Stomach smooth muscle (tissue), 2 donors: ENCODE data around the gene RGP1.

Experiments
- H3K27ac ChIP-seq: one replicate; pipeline ENCODE4 v1.7.0; 2013; ENCODE audit warnings: mild to moderate bottlenecking, low read length, inconsistent platforms
- H3K27me3 ChIP-seq, 2 donors: one replicate each; pipeline ENCODE4 v1.7.0; 2013; ENCODE audit warnings: low read length in 2 of 2; ENCODE audit not compliant: insufficient read depth in 2 of 2, control insufficient read depth in 1 of 2
- H3K36me3 ChIP-seq, 2 donors: one replicate each; pipeline ENCODE4 v1.7.0; 2013; ENCODE audit warnings: low read length in 2 of 2; ENCODE audit not compliant: control insufficient read depth in 2 of 2, insufficient read depth in 2 of 2
- H3K4me1 ChIP-seq: one replicate; pipeline ENCODE4 v1.7.0; 2013; ENCODE audit warnings: low read length; ENCODE audit not compliant: control insufficient read depth, insufficient read depth
- H3K4me3 ChIP-seq, 2 donors: one replicate each; pipeline ENCODE4 v1.7.0; 2013; ENCODE audit warnings: low read length in 2 of 2
- H3K9ac ChIP-seq, 2 donors: one replicate each; pipeline ENCODE4 v1.7.0; 2013; ENCODE audit warnings: low read length in 2 of 2, mild to moderate bottlenecking in 1 of 2
- H3K9me3 ChIP-seq, 2 donors: one replicate each; pipeline ENCODE4 v1.7.0; 2013; ENCODE audit warnings: low read length in 2 of 2; ENCODE audit not compliant: control insufficient read depth in 2 of 2
- donor health status: healthy.
- donor health status: Pancreatic carcinoma.

RGP1 gene

DNA sequence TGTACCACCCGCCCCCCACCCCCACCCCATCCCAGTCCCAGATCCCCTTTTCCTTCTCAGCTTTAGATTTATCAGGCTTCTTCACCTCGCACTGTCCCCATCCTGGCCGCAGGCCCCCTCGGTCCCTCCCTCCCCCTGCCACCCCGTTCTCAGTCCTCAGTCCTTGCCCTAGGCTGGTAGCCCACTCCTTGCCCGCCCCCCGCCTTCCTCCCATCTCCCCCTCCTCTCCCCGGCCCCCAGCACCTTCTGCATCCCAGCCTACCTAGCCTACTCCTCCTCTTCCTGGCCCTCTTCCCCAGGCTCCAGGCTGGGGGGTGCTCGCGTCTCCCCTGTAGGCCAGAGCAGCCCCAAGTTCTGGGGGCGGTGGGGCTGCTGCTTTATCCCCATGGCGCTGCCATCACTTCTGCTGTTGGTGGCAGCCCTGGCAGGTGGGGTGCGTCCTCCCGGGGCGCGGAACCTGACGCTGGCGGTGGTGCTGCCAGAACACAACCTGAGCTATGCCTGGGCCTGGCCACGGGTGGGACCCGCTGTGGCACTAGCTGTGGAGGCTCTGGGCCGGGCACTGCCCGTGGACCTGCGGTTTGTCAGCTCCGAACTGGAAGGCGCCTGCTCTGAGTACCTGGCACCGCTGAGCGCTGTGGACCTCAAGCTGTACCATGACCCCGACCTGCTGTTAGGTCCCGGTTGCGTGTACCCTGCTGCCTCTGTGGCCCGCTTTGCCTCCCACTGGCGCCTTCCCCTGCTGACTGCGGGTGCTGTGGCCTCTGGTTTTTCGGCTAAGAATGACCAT lies 43.1 kb downstream of the RGP1 start:
- Histone ChIP-seq H3K27ac (no peak overlapping the region), H3K36me3 (peaks cover 0 to 2% of the 10 kb centered on the region in 2 donors), H3K9ac (peak overlapping the region; percentile 21 to 29), H3K27me3 (no peaks in the 10 kb centered on the region), H3K9me3 (no peaks in the 10 kb centered on the region), H3K4me1 (peaks cover 40% of the 10 kb centered on the region), H3K4me3 (peak overlapping the region; percentile 62 to 78)

DNA sequence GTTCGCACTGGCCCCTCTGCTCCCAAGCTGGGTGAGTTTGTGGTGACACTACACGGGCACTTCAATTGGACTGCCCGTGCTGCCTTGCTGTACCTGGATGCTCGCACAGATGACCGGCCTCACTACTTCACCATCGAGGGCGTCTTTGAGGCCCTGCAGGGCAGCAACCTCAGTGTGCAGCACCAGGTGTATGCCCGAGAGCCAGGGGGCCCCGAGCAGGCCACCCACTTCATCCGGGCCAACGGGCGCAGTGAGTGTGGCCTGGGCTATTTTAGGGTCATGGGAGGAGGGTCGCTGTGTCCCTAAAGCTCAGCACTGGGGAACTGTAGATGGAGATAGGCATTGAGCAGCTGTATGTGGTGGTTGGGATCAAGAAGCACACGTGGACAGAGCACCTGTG lies 43.7 kb downstream of the RGP1 start:
- Histone ChIP-seq H3K9me3 (no peaks in the 10 kb centered on the region), H3K27me3 (no peaks in the 10 kb centered on the region), H3K9ac (peak overlapping the region in 1 of 2 donors; percentile 16), H3K4me3 (peak overlapping the region; percentile 3 to 78), H3K27ac (no peak overlapping the region), H3K36me3 (no peaks in the 10 kb centered on the region), H3K4me1 (peaks cover 40% of the 10 kb centered on the region)

DNA sequence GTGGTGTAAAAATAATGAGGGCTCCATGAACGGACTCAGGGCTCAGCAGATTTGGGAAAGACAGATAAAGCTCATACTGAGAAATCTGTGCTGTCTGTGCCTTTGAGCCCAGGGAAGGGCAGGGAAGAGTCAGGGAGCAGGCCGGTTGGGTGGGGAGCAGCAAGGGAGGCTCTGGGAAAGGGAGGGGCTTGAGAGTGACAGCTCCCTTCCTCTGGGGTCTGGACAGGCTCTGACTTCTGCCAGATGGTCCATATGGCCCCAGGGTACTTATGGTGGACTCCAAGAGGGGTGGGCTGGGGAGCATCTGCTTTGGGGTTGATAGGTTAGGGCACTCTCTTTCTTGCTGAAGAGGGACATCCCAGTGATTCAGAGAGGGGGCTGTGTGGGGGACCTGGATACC lies 44.4 kb downstream of the RGP1 start:
- Histone ChIP-seq H3K36me3 (no peaks in the 10 kb centered on the region), H3K9me3 (no peaks in the 10 kb centered on the region), H3K9ac (peak overlapping the region; percentile 16 to 55), H3K4me1 (peaks cover 40% of the 10 kb centered on the region), H3K27ac (peak overlapping the region; percentile 37), H3K27me3 (no peaks in the 10 kb centered on the region), H3K4me3 (peak overlapping the region in 1 of 2 donors; percentile 78)

DNA sequence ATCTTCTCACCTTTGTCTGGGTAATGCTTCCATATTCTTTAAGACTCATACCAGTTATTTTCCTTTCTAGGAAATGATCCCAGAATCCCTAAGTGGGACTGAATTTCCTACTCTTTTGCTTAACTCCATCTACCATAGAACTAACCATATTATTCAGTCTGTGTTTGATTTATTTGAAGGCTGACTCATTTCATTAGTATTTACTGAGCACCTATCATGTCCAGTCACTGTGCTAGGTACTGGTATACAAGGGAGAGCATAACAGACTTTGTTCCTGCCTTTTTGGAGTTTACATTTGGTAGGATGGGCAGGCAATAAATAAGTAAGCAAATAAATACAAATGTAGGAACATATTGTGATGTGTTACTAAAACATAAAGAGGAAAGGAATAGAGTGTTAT lies 46.6 kb downstream of the RGP1 start:
- peaks cover 36% of the 10 kb centered on the region for H3K4me1 ChIP-seq
- no peaks in the 10 kb centered on the region for H3K9me3 ChIP-seq
- H3K27me3 ChIP-seq, result no peaks in the 10 kb centered on the region
- H3K36me3 ChIP-seq, result peaks cover 5 to 11% of the 10 kb centered on the region in 2 donors
- H3K9ac ChIP-seq, result no peak overlapping the region
- no peak overlapping the region for H3K27ac ChIP-seq
- H3K4me3 ChIP-seq, result no peak overlapping the region

GRCh38 chr9:35797311-35798109 lies 48.4 kb downstream of the RGP1 start:
- Histone ChIP-seq H3K9ac (no peak overlapping the region), H3K27ac (no peak overlapping the region), H3K9me3 (no peaks in the 10 kb centered on the region), H3K4me1 (peaks cover 26% of the 10 kb centered on the region), H3K27me3 (no peaks in the 10 kb centered on the region), H3K36me3 (peaks cover 18 to 24% of the 10 kb centered on the region in 2 donors), H3K4me3 (no peak overlapping the region)

GRCh38 chr9:35798658-35799374 lies 49.7 kb downstream of the RGP1 start:
- Histone ChIP-seq H3K27ac (no peak overlapping the region), H3K9ac (no peak overlapping the region), H3K4me3 (no peak overlapping the region), H3K4me1 (peaks cover 13% of the 10 kb centered on the region), H3K9me3 (no peaks in the 10 kb centered on the region), H3K27me3 (no peaks in the 10 kb centered on the region), H3K36me3 (peaks cover 20 to 26% of the 10 kb centered on the region in 2 donors)

DNA sequence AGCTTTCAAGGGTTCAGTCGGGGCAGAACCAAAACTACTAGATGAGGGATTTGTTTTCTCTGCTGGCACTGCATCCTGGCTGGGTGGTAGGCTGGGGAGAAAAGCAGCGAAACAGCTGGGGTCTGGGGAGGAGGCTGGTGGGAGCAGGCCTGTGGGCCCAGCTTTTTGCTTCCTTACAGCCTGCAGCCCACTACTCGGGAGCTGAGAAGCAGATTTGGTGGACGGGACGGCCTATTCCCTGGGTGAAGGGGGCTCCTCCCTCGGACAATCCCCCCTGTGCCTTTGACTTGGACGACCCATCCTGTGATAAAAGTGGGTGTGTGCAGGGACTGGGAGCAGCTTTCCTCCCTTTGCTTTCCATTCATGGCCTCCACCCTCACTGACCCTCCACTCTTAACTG lies 51.4 kb downstream of the RGP1 start:
- Histone ChIP-seq H3K27me3 (no peaks in the 10 kb centered on the region), H3K27ac (no peak overlapping the region), H3K9me3 (no peaks in the 10 kb centered on the region), H3K36me3 (peaks cover 20 to 33% of the 10 kb centered on the region in 2 donors), H3K4me3 (no peak overlapping the region), H3K4me1 (no peaks in the 10 kb centered on the region), H3K9ac (no peak overlapping the region)

GRCh38 chr9:35801328-35802128 lies 52.4 kb downstream of the RGP1 start:
- no peak overlapping the region for H3K4me3 ChIP-seq
- H3K36me3 ChIP-seq, result peaks cover 26 to 42% of the 10 kb centered on the region in 2 donors
- H3K27ac ChIP-seq, result no peak overlapping the region

GRCh38 chr9:35806101-35806500 lies 57.0 kb downstream of the RGP1 start:
- no peak overlapping the region for H3K4me3 ChIP-seq
- H3K4me1 ChIP-seq, result peaks cover 6% of the 10 kb centered on the region
- H3K9ac ChIP-seq, result no peak overlapping the region
- H3K27me3 ChIP-seq, result no peaks in the 10 kb centered on the region
- H3K36me3 ChIP-seq, result peaks cover 43 to 51% of the 10 kb centered on the region in 2 donors
- no peak overlapping the region for H3K27ac ChIP-seq
- no peaks in the 10 kb centered on the region for H3K9me3 ChIP-seq

More at GRCh38 chr9:35801328-35802128, 52.4 kb downstream of the RGP1 start:
- H3K9me3 ChIP-seq, result no peaks in the 10 kb centered on the region
- H3K27me3 ChIP-seq, result no peaks in the 10 kb centered on the region
- no peaks in the 10 kb centered on the region for H3K4me1 ChIP-seq
- no peak overlapping the region for H3K9ac ChIP-seq
